ENCODE results near the gene WNT6.
"Not testable (repeated sequence)": the region's sequence is repeated elsewhere in the genome, so short reads cannot be mapped to it uniquely, and the experiment has no call there.

Gene WNT6

GRCh38 chr2:218834685-218835084 is 24.9 kb upstream of the WNT6 start:
- Mint-ChIP-seq H3K36me3 (ENCODE audit: low read depth) (no peaks in the 10 kb centered on the region), H3K27ac (no peak overlapping the region), H3K4me1 (peaks cover 27% of the 10 kb centered on the region), H3K27me3 (ENCODE audit: low read depth) (peaks cover 39% of the 10 kb centered on the region), H3K9me3 (peaks cover 13% of the 10 kb centered on the region), H3K4me3 (no peak overlapping the region)
- TF ChIP-seq CTCF (IDR thresholded peaks at IDR 0.05; ENCODE audit: unreplicated experiment in 3 of 3) = no peak

- Mint-ChIP-seq H3K36me3 (ENCODE audit: low read depth) (no peaks in the 10 kb centered on the region), H3K27ac (no peak overlapping the region), H3K4me1 (peaks cover 18% of the 10 kb centered on the region), H3K27me3 (ENCODE audit: low read depth) (peaks cover 36% of the 10 kb centered on the region), H3K9me3 (peaks cover 20% of the 10 kb centered on the region), H3K4me3 (no peak overlapping the region)
- no peak for TF ChIP-seq CTCF (IDR thresholded peaks at IDR 0.05; ENCODE audit: unreplicated experiment in 3 of 3)
Observed at GRCh38 chr2:218837495-218837894, 22.1 kb upstream of the WNT6 start.

GRCh38 chr2:218839430-218839829 is 20.2 kb upstream of the WNT6 start:
- Mint-ChIP-seq H3K27ac (no peak overlapping the region), H3K4me1 (peaks cover 6% of the 10 kb centered on the region), H3K4me3 (no peak overlapping the region), H3K27me3 (ENCODE audit: low read depth) (peaks cover 40% of the 10 kb centered on the region), H3K36me3 (ENCODE audit: low read depth) (no peaks in the 10 kb centered on the region), H3K9me3 (peaks cover 26% of the 10 kb centered on the region)
- TF ChIP-seq CTCF (IDR thresholded peaks at IDR 0.05; ENCODE audit: unreplicated experiment in 3 of 3) = no peak

- Mint-ChIP-seq H3K27ac (no peak overlapping the region), H3K36me3 (ENCODE audit: low read depth) (no peaks in the 10 kb centered on the region), H3K4me1 (peaks cover 3% of the 10 kb centered on the region), H3K27me3 (ENCODE audit: low read depth) (peaks cover 41% of the 10 kb centered on the region), H3K9me3 (peaks cover 29% of the 10 kb centered on the region), H3K4me3 (no peak overlapping the region)
- TF ChIP-seq CTCF (IDR thresholded peaks at IDR 0.05; ENCODE audit: unreplicated experiment in 3 of 3) = no peak
Observed at GRCh38 chr2:218839888-218840287, 19.7 kb upstream of the WNT6 start.

- H3K4me3 Mint-ChIP-seq; H3K36me3 Mint-ChIP-seq (ENCODE audit: low read depth): not testable (repeated sequence)
- H3K9me3 Mint-ChIP-seq = peaks cover 30% of the 10 kb centered on the region
Observed at GRCh38 chr2:218844334-218844733, 15.3 kb upstream of the WNT6 start.

GRCh38 chr2:218846963-218847362 is 12.6 kb upstream of the WNT6 start:
- H3K27ac Mint-ChIP-seq; H3K4me1 Mint-ChIP-seq; H3K36me3 Mint-ChIP-seq (ENCODE audit: low read depth); H3K4me3 Mint-ChIP-seq: not testable (repeated sequence)
- H3K9me3 Mint-ChIP-seq = peaks cover 24% of the 10 kb centered on the region
- H3K27me3 Mint-ChIP-seq (ENCODE audit: low read depth) = peaks cover 47% of the 10 kb centered on the region

More at GRCh38 chr2:218844334-218844733, 15.3 kb upstream of the WNT6 start:
- H3K4me1 Mint-ChIP-seq, H3K27ac Mint-ChIP-seq: not testable (repeated sequence)
- peaks cover 36% of the 10 kb centered on the region for H3K27me3 Mint-ChIP-seq (ENCODE audit: low read depth)

- Mint-ChIP-seq H3K27ac (no peak overlapping the region), H3K27me3 (ENCODE audit: low read depth) (peaks cover 48% of the 10 kb centered on the region), H3K36me3 (ENCODE audit: low read depth) (peaks cover 4% of the 10 kb centered on the region), H3K4me3 (no peak overlapping the region), H3K9me3 (peaks cover 14% of the 10 kb centered on the region), H3K4me1 (peaks cover 15% of the 10 kb centered on the region)
- TF ChIP-seq CTCF (IDR thresholded peaks at IDR 0.05; ENCODE audit: unreplicated experiment in 3 of 3) = no peak
Observed at GRCh38 chr2:218849721-218850120, 9.9 kb upstream of the WNT6 start.
